Peyer's patch (tissue), 4 donors: Measurements from ENCODE around the gene TP73.

Source experiments
- POLR2A ChIP-seq, 2 donors: fragments of 450-650 bp; IDR thresholded peaks; one replicate each; pipeline ENCODE4 v1.5.1; 2017; ENCODE audit warnings: antibody characterized with exemption in 2 of 2, mild to moderate bottlenecking in 2 of 2, moderate library complexity in 2 of 2
- TF ChIP-seq, protein P1 (sequence below), 6 experiments: fragments of 450-650 bp in 4 of 6; fragments of 200-600 bp in 2 of 6; sonication (generic) in 1 of 6; IDR thresholded peaks; one replicate each; pipeline ENCODE4 v1.5.1; 2017 to 2019; ENCODE audit warnings: antibody characterized with exemption in 6 of 6, mild to moderate bottlenecking in 3 of 6, moderate library complexity in 1 of 6

DNA sequence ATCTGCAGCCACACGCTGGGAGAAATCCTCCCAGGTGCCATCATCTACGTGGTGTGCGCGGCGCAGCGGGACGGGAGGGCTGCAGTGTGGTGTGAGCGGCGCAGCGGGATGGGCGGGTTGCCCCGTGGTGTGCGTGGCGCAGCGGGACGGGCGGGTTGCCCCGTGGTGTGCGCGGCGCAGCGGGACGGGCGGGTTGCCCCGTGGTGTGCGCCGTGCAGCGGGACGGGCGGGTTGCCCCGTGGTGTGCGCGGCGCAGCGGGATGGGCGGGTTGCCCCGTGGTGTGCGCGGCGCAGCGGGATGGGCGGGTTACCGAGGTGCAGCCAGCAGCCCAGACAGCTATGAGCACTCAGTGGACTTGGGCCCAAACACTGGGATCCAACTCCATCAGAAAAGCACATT is 7.1 kb upstream of the TP73 start:
- TF ChIP-seq, protein P1, sequence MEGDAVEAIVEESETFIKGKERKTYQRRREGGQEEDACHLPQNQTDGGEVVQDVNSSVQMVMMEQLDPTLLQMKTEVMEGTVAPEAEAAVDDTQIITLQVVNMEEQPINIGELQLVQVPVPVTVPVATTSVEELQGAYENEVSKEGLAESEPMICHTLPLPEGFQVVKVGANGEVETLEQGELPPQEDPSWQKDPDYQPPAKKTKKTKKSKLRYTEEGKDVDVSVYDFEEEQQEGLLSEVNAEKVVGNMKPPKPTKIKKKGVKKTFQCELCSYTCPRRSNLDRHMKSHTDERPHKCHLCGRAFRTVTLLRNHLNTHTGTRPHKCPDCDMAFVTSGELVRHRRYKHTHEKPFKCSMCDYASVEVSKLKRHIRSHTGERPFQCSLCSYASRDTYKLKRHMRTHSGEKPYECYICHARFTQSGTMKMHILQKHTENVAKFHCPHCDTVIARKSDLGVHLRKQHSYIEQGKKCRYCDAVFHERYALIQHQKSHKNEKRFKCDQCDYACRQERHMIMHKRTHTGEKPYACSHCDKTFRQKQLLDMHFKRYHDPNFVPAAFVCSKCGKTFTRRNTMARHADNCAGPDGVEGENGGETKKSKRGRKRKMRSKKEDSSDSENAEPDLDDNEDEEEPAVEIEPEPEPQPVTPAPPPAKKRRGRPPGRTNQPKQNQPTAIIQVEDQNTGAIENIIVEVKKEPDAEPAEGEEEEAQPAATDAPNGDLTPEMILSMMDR (IDR thresholded peaks at IDR 0.05) = no peak
- TF ChIP-seq POLR2A (IDR thresholded peaks at IDR 0.05) = no peak
